CD4-positive, alpha-beta T cell treated with Interleukin-12 subunit alpha and Interleukin-12 subunit beta, for 1 hour (primary cell): Measurements from ENCODE around the gene OR1E2.
"Not testable (repeated sequence)": the region's sequence is repeated elsewhere in the genome, so short reads cannot be mapped to it uniquely, and the experiment has no call there.

Experiments used
- DNase-seq: peaks from one replicate; pipeline ENCODE4 v3.0.0-alpha.2; 2020

The OR1E2 gene

GRCh38 chr17:3397801-3398200, 35.8 kb downstream of the OR1E2 start:
- DNase-seq = not testable (repeated sequence)

GRCh38 chr17:3389791-3390190, 43.9 kb downstream of the OR1E2 start:
- DNase-seq = no peak

- DNase-seq = peak; percentile 22
These were observed 47.5 kb downstream of the OR1E2 start, which contains the start of gene OR3A2 for GRCh38 chr17:3385869-3386816. OR3A2 (minus strand) TSS chr17:3386308.
